Hepatocyte (in vitro differentiated cells): ENCODE measurements around the gene IRF3.

Experiments
- CTCF ChIP-seq: fragments of 200-600 bp; sonication (generic); IDR thresholded peaks from 2 replicates; pipeline ENCODE4 v1.5.1; 2016; ENCODE audit warnings: antibody characterized with exemption, mild to moderate bottlenecking; ENCODE audit not compliant: poor library complexity
- EZH2 ChIP-seq: fragments of 200-600 bp; sonication (generic); IDR thresholded peaks from 2 replicates; pipeline ENCODE4 v1.6.1; 2016; ENCODE audit warnings: antibody characterized with exemption, mild to moderate bottlenecking, borderline replicate concordance

- TF ChIP-seq CTCF (no peak), EZH2 (no peak)
Observed at GRCh38 chr19:49643466-49643865, 22.2 kb downstream of the IRF3 start.
